Adipocyte (in vitro differentiated cells): ENCODE results near the gene SIRT1.
"Not testable (repeated sequence)": the region's sequence is repeated elsewhere in the genome, so short reads cannot be mapped to it uniquely, and the experiment has no call there.

ENCODE experiments used
- DNase-seq: peaks from one replicate; pipeline ENCODE4 v3.0.0-alpha.2; 2015; ENCODE audit warnings: low read depth
- H3K27me3 ChIP-seq: replicated peaks from 2 replicates; pipeline ENCODE4 v1.7.0; 2013; ENCODE audit warnings: mild to moderate bottlenecking, low read length, moderate library complexity; ENCODE audit not compliant: control insufficient read depth, insufficient read depth
- H3K36me3 ChIP-seq: 2 replicates; pipeline ENCODE4 v1.7.0; 2013; ENCODE audit warnings: low read length, mild to moderate bottlenecking, moderate library complexity; ENCODE audit not compliant: control insufficient read depth, insufficient read depth, severe bottlenecking
- H3K4me1 ChIP-seq: 2 replicates; pipeline ENCODE4 v1.7.0; 2013; ENCODE audit warnings: mild to moderate bottlenecking, low read length, moderate library complexity; ENCODE audit not compliant: control insufficient read depth, insufficient read depth
- H3K4me3 ChIP-seq: 2 replicates; pipeline ENCODE4 v1.7.0; 2013; ENCODE audit warnings: mild to moderate bottlenecking, low read length, moderate library complexity
- H3K9ac ChIP-seq: 2 replicates; pipeline ENCODE4 v1.7.0; 2013; ENCODE audit warnings: mild to moderate bottlenecking, low read length, moderate library complexity
- H3K9me3 ChIP-seq: 2 replicates; pipeline ENCODE4 v1.7.0; 2013; ENCODE audit warnings: mild to moderate bottlenecking, low read length, moderate library complexity; ENCODE audit not compliant: control insufficient read depth

Gene SIRT1

DNA sequence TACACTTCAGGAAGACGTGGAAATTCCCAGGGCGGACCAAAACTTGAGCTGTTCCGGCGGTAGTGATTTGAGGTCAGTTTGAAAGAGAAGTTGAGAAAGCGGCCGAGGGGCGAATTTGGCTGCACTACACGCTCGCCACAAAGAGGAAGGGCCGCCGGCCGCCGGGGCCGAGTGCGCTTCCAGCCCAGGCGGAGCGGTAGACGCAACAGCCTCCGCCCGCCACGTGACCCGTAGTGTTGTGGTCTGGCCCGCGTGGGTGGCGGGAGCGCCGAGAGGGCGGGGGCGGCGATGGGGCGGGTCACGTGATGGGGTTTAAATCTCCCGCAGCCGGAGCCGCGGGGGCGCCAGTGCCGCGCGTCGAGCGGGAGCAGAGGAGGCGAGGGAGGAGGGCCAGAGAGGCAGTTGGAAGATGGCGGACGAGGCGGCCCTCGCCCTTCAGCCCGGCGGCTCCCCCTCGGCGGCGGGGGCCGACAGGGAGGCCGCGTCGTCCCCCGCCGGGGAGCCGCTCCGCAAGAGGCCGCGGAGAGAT, at the start of gene SIRT1:
SIRT1 (plus strand) TSS at position 344 of the 529 bp plus-strand sequence; CDS start at position 410, 66 bp downstream.
- peak within 1 kb of the TSS; percentile 82 for H3K9ac ChIP-seq
- peak within 1 kb of the TSS; percentile 89 for H3K4me3 ChIP-seq
- H3K9me3 ChIP-seq, result no peaks in the 10 kb centered on the region
- DNase-seq, result peak; percentile 98
- peaks cover 24% of the 10 kb centered on the region for H3K36me3 ChIP-seq
- no peaks in the 10 kb centered on the region for H3K27me3 ChIP-seq
- H3K4me1 ChIP-seq, result peaks cover 18% of the 10 kb centered on the region

DNA sequence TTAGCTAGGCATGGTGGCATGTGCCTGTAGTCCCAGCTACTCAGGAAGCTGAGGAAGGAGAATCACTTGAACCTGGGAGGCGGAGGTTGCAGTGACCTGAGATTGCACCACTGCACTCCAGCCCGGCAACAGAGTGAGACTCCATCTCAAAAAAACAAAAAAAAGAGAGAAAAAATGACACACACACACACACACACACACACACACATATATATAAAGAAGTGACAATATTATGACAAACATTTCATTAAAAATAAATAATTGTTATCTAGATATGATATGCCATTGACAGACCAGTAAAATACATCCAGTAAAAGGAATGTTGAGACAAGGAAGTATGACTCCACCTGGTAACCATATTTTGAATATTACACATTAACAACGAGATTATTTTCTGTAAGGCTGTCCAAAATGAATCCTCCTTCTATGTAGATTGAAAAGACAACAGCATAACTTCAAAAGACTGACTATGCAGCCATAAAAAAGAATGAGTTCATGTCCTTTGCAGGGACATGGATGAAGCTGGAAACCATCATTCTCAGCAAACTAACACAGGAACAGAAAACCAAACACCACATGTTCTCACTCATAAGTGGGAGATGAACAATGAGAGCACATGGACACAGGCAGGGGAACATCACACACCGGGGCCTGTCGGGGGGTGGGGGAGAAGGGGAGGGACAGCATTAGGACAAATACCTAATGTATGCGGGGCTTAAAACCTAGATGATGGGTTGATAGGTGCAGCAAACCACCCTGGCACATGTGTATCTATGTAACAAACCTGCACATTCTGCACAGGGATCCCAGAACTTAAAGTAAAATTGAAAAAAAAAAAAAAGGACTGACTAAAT, 48.7 kb upstream of the SIRT1 start:
- DNase-seq, result not testable (repeated sequence)

DNA sequence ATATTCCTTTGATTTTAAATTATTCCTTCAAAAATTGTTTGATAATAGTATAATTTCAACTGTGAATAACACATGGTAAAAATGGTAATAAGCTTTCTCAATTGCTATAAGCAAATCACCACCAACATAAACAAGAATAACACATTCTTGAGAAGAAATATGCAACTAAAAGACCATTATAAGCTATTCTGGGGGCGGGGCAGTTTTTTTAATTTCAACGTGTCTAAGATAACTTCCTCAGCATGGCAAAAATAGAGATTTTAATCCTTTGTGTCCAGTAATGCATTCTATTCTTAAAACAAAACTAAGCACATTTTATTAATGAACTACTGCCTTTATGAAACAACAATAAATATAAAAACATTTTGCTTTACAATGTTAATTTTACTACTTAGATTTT, 48.0 kb upstream of the SIRT1 start:
- Histone ChIP-seq H3K4me3 (no peak overlapping the region), H3K9ac (no peak overlapping the region), H3K36me3 (no peaks in the 10 kb centered on the region), H3K27me3 (no peaks in the 10 kb centered on the region), H3K9me3 (no peaks in the 10 kb centered on the region), H3K4me1 (no peaks in the 10 kb centered on the region)
- peak; percentile 15 for DNase-seq

More for the DNA sequence above, 48.7 kb upstream of the SIRT1 start:
- not testable (repeated sequence) for H3K4me1 ChIP-seq, H3K9me3 ChIP-seq, H3K27me3 ChIP-seq, H3K9ac ChIP-seq, H3K36me3 ChIP-seq, H3K4me3 ChIP-seq

DNA sequence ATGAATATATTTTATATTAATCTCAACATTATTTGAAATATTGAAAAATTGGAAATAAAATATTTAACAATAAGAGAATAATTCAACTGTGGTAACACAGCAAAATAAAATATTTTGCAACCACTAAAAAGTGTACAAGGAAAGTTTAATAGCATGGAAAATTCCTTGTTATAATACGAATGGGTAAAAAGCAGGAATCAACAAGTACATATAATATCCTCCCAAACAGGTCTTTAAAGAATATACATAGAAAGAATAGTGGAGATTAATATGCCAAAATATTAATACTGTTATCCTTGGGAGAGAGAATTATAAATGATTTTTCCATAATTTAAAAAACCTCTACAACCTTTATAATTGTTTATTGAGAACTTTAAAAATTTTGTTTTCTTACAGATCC, 47.5 kb upstream of the SIRT1 start:
- Histone ChIP-seq H3K4me1 (no peaks in the 10 kb centered on the region), H3K27me3 (no peaks in the 10 kb centered on the region), H3K4me3 (no peak overlapping the region), H3K9me3 (peaks cover 4% of the 10 kb centered on the region), H3K9ac (no peak overlapping the region), H3K36me3 (no peaks in the 10 kb centered on the region)
- no peak for DNase-seq

DNA sequence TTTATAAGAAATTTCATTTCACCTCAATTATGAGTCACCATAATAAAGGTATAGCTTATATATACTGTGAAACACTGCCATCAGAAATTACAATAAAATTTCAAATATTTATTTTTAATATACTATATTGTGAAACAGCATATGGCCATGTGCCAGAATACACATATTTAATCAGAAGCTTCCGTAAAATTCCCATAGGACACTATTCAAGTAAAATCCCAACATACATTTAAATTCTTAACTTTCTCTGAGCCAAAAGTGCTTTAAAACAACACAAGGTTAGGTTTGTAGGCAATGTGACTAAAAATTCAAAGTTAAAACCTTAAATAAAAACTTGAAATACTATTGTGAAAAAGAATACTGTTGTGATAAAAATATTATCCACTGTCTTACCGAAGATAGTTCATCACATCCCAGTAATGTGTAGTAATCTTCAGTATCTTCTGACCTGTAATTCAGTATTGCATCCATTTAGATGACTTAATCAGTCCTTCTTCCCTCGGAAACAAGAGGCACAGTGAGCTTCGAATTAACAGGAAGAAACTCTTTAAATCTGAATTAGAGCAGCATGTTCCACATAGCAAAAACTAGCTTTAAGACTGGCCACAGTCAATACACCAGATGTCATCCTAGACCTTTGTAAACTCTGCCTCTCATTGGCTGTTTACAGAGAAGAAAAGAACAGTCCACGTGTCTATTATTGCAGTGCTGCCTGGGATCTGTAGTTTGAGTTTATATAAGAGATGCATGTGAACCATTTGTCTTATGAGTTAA, 46.7 kb upstream of the SIRT1 start, which contains the start of gene DNAJC12:
DNAJC12 (minus strand) TSS at position 648 of the 774 bp plus-strand sequence; CDS start at position 471, 177 bp downstream.
- H3K9me3 ChIP-seq, result peaks cover 4% of the 10 kb centered on the region
- no peaks in the 10 kb centered on the region for H3K4me1 ChIP-seq
- peak within 1 kb of the TSS; percentile 59 for H3K4me3 ChIP-seq
- no peaks in the 10 kb centered on the region for H3K36me3 ChIP-seq
- peak within 1 kb of the TSS; percentile 17 for H3K9ac ChIP-seq
- H3K27me3 ChIP-seq, result no peaks in the 10 kb centered on the region
- peak; percentile 85 for DNase-seq

DNA sequence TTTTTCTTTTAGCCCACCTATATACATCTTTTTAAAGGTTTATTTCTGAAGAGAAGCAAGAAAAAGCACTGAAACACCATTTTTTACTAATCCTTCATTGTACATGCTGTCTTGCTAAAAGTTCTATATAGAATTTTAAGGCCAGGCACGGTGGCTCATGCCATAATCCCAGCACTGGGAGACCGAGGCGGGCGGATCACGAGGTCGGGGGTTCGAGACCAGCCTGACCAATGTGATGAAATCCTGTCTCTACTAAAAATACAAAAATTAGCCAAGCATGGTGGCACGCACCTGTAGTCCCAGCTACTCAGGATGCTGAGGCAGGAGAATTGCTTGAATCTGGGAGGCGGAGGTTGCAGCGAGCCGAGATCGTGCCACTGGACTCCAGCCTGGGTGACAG, 44.9 kb upstream of the SIRT1 start:
- H3K36me3 ChIP-seq, DNase-seq, H3K9ac ChIP-seq, H3K4me1 ChIP-seq, H3K4me3 ChIP-seq, H3K9me3 ChIP-seq, H3K27me3 ChIP-seq: not testable (repeated sequence)

DNA sequence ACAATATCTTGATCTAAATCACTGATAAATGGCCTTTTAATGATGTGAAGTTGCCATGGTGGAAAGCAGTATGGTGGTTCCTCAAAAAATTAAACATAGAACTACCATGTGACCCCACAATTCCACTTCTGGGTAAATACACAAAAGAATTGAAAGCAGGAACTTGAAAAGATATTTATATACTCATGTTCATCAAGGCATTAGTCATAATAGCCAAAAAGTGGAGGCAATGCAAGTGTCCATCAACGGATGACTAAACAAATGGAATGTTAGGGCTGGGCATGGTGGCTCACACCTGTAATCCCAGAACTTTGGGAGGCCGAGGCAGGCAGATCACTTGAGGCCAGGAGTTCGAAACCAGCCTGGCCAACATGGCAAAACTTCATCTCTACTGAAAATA, 44.5 kb upstream of the SIRT1 start:
- H3K9ac ChIP-seq, result no peak overlapping the region
- no peaks in the 10 kb centered on the region for H3K27me3 ChIP-seq
- DNase-seq, result no peak
- H3K4me1 ChIP-seq, result no peaks in the 10 kb centered on the region
- peaks cover 4% of the 10 kb centered on the region for H3K9me3 ChIP-seq
- H3K4me3 ChIP-seq, result no peak overlapping the region
- no peaks in the 10 kb centered on the region for H3K36me3 ChIP-seq

DNA sequence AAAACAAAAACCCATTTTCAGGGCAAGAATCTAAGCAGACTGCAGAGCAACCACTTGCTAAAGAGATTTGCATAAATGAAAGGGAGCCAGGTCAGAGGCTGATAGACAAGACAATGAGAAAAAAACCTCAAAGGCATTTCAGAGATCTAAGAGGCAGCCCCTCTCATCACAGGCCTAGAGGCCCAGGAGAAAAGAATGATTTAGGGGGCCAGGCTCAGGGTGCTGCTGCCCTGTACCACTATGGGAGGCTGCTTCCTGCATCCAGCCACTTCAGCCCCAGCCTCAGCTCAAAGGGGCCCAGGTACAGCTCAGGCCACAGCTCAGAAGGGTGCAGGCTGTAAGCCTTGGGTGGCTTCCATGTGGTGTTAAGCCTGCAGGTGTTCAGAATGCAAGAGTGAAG, 42.7 kb upstream of the SIRT1 start:
- Histone ChIP-seq H3K36me3 (no peaks in the 10 kb centered on the region), H3K4me1 (no peaks in the 10 kb centered on the region), H3K9ac (no peak overlapping the region), H3K9me3 (peaks cover 4% of the 10 kb centered on the region), H3K27me3 (no peaks in the 10 kb centered on the region), H3K4me3 (no peak overlapping the region)
- DNase-seq, result no peak

DNA sequence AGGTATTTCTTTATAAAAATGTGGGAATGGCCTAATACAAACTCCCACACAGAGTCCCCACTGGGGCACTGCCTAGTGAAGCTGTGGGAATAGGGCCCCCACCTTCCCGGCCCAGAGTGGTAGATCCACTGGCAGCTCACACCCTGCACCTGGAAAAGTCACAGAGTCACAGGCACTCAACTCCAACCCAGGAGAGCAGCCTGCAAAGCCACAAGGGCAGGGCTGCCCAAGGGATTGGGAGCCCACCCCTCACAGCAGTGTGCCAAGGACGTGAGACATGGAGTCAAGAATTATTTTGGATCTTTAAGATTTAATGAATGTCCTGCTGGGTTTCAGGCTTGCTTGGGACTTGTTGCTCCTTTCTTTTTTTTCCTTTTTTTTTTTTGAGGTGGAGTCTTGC, 41.2 kb upstream of the SIRT1 start:
- peaks cover 4% of the 10 kb centered on the region for H3K9me3 ChIP-seq
- no peak overlapping the region for H3K4me3 ChIP-seq
- no peak for DNase-seq
- no peaks in the 10 kb centered on the region for H3K27me3 ChIP-seq
- no peaks in the 10 kb centered on the region for H3K36me3 ChIP-seq
- no peak overlapping the region for H3K9ac ChIP-seq
- no peaks in the 10 kb centered on the region for H3K4me1 ChIP-seq

DNA sequence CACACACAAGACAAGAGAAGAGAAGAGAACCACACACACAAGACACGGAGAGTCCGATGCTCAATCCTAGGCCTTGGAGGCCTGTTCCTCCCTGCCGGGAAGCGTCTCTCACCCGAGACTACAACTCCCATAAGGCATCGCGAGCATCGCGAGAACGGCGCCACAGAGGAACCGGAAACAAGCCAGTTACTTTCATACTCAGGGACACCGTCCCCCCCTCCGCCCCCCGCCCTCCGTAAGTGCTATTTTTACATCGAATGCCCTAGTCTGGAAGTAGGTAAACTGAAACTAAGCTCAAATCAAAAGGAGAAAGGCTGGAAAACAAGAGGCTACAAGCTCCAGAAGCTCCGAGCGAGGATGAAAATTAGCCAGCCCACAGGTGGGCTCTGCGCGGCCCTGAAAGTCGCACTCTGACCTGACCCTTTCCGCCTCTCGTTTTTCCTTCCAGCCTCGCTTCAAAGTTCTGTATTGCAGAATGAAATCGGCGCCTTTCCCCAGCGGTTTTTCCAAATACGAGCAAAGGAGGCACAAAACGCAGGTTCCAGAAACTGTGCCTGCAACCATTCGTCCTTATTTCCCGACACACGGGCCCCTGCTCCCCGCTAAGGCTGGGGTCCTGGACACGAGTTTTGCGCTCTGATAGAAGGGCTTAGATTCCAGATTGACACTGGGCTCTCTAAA, 35.0 kb upstream of the SIRT1 start:
- peak overlapping the region; percentile 100 for H3K4me3 ChIP-seq
- peak; percentile 97 for DNase-seq
- no peaks in the 10 kb centered on the region for H3K9me3 ChIP-seq
- no peaks in the 10 kb centered on the region for H3K4me1 ChIP-seq
- no peaks in the 10 kb centered on the region for H3K36me3 ChIP-seq
- no peaks in the 10 kb centered on the region for H3K27me3 ChIP-seq
- H3K9ac ChIP-seq, result peak overlapping the region; percentile 100

DNA sequence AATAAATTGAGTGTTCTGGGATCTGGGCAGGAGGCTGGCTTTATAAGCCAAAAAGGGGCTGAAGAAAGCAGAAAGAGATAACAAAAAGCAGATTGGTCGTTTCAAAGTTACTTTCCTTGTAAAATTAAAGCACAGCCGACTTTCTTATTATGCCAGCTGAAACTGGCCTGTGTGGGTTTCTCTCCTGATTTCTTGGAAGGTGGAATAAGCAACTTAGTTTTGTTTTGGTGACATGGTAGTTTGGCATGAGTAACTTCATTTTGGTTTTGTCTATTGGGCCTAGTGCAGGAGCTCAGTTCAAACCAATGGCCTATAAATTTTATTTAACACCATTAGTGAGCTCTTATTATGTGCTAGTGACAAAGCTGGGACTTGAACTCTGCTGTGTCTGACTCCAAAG, 33.3 kb upstream of the SIRT1 start:
- H3K4me3 ChIP-seq, result no peak overlapping the region
- no peaks in the 10 kb centered on the region for H3K4me1 ChIP-seq
- H3K27me3 ChIP-seq, result no peaks in the 10 kb centered on the region
- no peaks in the 10 kb centered on the region for H3K36me3 ChIP-seq
- DNase-seq, result no peak
- H3K9ac ChIP-seq, result no peak overlapping the region
- H3K9me3 ChIP-seq, result no peaks in the 10 kb centered on the region
